Testis (tissue), 3 donors: ENCODE measurements around the gene POLH. TPM values are rescaled to one million over a fixed set of nuclear protein-coding genes. Genes with fewer than 3 reads are reported as not detected.

Source experiments
- DNase-seq: peaks from one replicate; pipeline ENCODE4 v3.0.0-alpha.2; 2019
- H3K27ac ChIP-seq, 2 donors: fragments of 200-600 bp; sonication (generic); one replicate each; pipeline ENCODE4 v1.5.1; 2019
- H3K27me3 ChIP-seq: fragments of 200-600 bp; sonication (generic); one replicate; pipeline ENCODE4 v1.5.1; 2019
- H3K36me3 ChIP-seq: fragments of 200-600 bp; sonication (generic); one replicate; pipeline ENCODE4 v1.5.1; 2017; ENCODE audit warnings: low read depth; ENCODE audit errors: missing control alignments
- H3K4me1 ChIP-seq: fragments of 200-600 bp; sonication (generic); one replicate; pipeline ENCODE4 v1.5.1; 2019
- H3K4me3 ChIP-seq, 2 donors: fragments of 200-600 bp; sonication (generic); one replicate each; pipeline ENCODE4 v1.5.1; 2017 to 2019
- H3K9me3 ChIP-seq: fragments of 200-600 bp; sonication (generic); one replicate; pipeline ENCODE4 v1.5.1; 2017
- CTCF ChIP-seq, 3 experiments: fragments of 450-650 bp in 2 of 3; fragments of 200-600 bp in 1 of 3; sonication (generic) in 1 of 3; IDR thresholded peaks; one replicate each; pipeline ENCODE4 v1.5.1; 2016 to 2019; ENCODE audit warnings: antibody characterized with exemption in 3 of 3, mild to moderate bottlenecking in 2 of 3, moderate library complexity in 1 of 3
- POLR2A ChIP-seq: fragments of 450-650 bp; IDR thresholded peaks from one replicate; pipeline ENCODE4 v1.6.1; 2017; ENCODE audit warnings: antibody characterized with exemption, mild to moderate bottlenecking, moderate library complexity
- WGBS, 2 donors: methylation state at CpG; one replicate each; pipeline ENCODE4 v1.1.5; 2018; 5-methylcytosine and 5-hydroxymethylcytosine counted together
- intact Hi-C: fragments of 100-400 bp; cut with DNase I; formaldehyde crosslinking; loops from one replicate; pipeline ENCODE4 v1.15.1; 2023; ENCODE audit warnings: low total_unique reads
- polyA plus RNA-seq: library from polyadenylated mRNA; stranded (reverse); fragments of 350-450 nt; fragmentation: Illumina TruSeq; extraction: RNeasy Lipid Tissue Mini Kit (QIAGEN cat#74804); gene quantifications from one replicate; pipeline ENCODE4 v1.2.3, GENCODE V29; 2014; ENCODE audit warnings: low read depth, low replicate concordance; ENCODE audit not compliant: insufficient read depth
- total RNA-seq, 2 donors: library from RNA; depleted of rRNA; stranded (reverse); fragments of >200 nt; gene quantifications; one replicate each; pipeline ENCODE4 v1.2.3, GENCODE V29; 2016

The POLH gene
- total and polyA plus RNA-seq, 3 donors from 2014 or later: 11.7 to 29.5 (median 18.3) TPM

- 86 to 87% methylated on average over 3 to 12 of the region's 12 CpGs for WGBS, 2 donors
- Histone ChIP-seq H3K36me3 (no peaks in the 10 kb centered on the region), H3K27ac (no peak overlapping the region), H3K4me1 (peaks cover 14% of the 10 kb centered on the region), H3K4me3 (no peak overlapping the region), H3K27me3 (no peaks in the 10 kb centered on the region), H3K9me3 (no peaks in the 10 kb centered on the region)
- TF ChIP-seq POLR2A (no peak), CTCF (IDR thresholded peaks at IDR 0.05) (no peak)
- peak; percentile 12 for DNase-seq
- intact Hi-C loops: no loop called here
Measured at GRCh38 chr6:43623880-43624785, 48.1 kb downstream of the POLH start.

DNA sequence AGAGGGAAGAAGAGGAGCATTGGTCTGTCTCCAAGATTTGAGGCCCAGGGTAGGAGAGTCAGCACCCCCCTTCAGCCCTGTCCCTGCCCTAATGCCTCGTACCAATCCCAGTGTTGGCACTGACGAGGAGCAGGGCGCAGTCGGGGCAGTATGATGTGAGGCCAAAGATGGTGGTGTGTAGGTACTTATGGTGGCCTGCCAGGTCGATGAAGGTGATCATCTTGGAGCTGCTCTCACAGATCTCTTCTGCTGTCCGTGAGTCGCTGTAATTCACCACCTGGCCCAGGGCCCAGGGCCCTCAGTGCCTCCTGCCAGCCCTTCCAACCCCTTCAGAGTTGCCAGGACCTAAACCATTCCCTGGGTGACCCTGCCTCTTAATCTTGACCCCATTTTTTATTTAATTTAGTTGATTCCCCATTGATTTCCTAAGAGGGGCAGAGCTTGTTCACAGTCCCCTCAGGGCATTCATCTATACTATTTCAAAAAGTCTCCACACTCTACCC lies 48.9 kb downstream of the POLH start:
- Histone ChIP-seq H3K4me3 (no peak overlapping the region), H3K9me3 (no peaks in the 10 kb centered on the region), H3K27me3 (no peaks in the 10 kb centered on the region), H3K4me1 (peaks cover 14% of the 10 kb centered on the region), H3K36me3 (no peaks in the 10 kb centered on the region), H3K27ac (no peak overlapping the region)
- peak; percentile 10 for DNase-seq
- intact Hi-C loops: no loop called here
- no peak for TF ChIP-seq CTCF (IDR thresholded peaks at IDR 0.05)
- 90 to 93% methylated on average over 7 of the region's 7 CpGs for WGBS, 2 donors

- no peaks in the 10 kb centered on the region for H3K9me3 ChIP-seq
- peaks cover 18% of the 10 kb centered on the region for H3K4me1 ChIP-seq
- TF ChIP-seq CTCF (IDR thresholded peaks at IDR 0.05): no peak
- no peak for TF ChIP-seq POLR2A
- 87 to 90% methylated on average over 15 to 16 of the region's 16 CpGs for WGBS, 2 donors
- DNase-seq: peak; percentile 7
- H3K36me3 ChIP-seq: no peaks in the 10 kb centered on the region
- no peak overlapping the region for H3K4me3 ChIP-seq
- no peaks in the 10 kb centered on the region for H3K27me3 ChIP-seq
- intact Hi-C loops: no loop called here
- H3K27ac ChIP-seq: no peak overlapping the region
Measured at GRCh38 chr6:43625393-43625992, 49.5 kb downstream of the POLH start.

DNA sequence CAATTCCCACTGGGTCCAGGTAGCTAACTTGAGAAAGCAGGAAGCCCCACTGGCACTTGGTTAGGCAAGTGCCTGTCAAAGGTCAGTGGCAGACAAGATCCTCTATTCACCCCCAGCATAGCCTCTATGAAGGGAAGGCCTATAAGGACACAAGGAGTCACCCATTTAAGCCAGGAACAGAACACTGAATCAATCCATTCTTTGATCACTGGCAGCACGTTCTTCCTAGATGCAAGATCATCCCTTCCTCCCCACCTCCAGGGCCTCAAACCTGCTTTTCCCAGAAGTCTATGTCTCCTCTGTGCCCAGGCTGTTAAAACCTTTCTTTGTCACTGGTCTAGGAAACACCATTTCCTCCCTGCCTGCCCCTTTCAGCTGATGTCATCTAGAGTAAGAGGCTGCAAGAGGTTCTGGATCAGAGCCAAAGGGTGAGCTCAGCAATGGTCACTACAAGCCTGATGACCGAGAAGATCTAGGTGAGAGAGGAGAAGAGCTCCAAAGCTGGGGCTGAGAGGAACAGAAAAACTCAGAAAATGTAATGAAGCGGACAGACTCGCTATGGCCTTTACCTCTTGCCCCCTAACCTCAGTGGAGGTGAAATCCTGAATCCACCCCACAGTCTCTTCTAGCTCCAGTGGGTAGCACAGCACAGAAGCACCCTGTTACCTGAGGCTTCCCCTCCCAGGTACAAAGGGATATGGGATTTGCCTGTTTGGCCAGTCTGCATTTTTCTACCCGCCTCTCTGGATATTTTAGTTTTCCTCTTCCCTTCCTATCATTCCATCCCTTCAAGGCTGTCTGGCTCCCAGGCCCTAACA lies 51.2 kb downstream of the POLH start:
- Histone ChIP-seq H3K9me3 (no peaks in the 10 kb centered on the region), H3K27me3 (no peaks in the 10 kb centered on the region), H3K27ac (peak overlapping the region; percentile 11 to 96), H3K4me1 (peaks cover 18% of the 10 kb centered on the region), H3K4me3 (no peak overlapping the region), H3K36me3 (no peaks in the 10 kb centered on the region)
- TF ChIP-seq CTCF (IDR thresholded peaks at IDR 0.05): no peak
- no peak for TF ChIP-seq POLR2A
- WGBS, 2 donors: 53 to 61% methylated on average over 5 of the region's 5 CpGs
- DNase-seq: peak; percentile 80
- intact Hi-C loops: no loop called here
